SK-N-SH treated with all-trans-retinoic acid at 6 μM for 48 hours (cell line): ENCODE measurements around the gene FARS2.

Experiments used
- ATAC-seq: fragments of 200-7000 bp; cut with Tn5 transposase; 3 replicates; pipeline ENCODE4 v1.9.1; 2020; ENCODE audit warnings: mild to moderate bottlenecking, moderate library complexity
- ARNTL ChIP-seq: fragments of 450-650 bp; formaldehyde crosslinking; IDR thresholded peaks from 2 replicates; pipeline ENCODE4 v1.5.0; 2020; ENCODE audit warnings: low read depth, mild to moderate bottlenecking, moderate library complexity, borderline replicate concordance
- BACH2 ChIP-seq: fragments of 250-450 bp; sonication (Bioruptor Pico); IDR thresholded peaks from 2 replicates; pipeline ENCODE4 v1.9.0; 2021; ENCODE audit warnings: mild to moderate bottlenecking, borderline replicate concordance
- CSDC2 ChIP-seq: fragments of 250-450 bp; sonication (Bioruptor Pico); IDR thresholded peaks from 2 replicates; pipeline ENCODE4 v1.5.0; 2020; ENCODE audit warnings: mild to moderate bottlenecking, moderate library complexity
- ESRRG ChIP-seq: fragments of 250-450 bp; sonication (Bioruptor Pico); IDR thresholded peaks from 2 replicates; pipeline ENCODE4 v1.6.1; 2021; ENCODE audit warnings: mild to moderate bottlenecking
- GLIS3 ChIP-seq: fragments of 250-450 bp; sonication (Bioruptor Pico); IDR thresholded peaks from 2 replicates; pipeline ENCODE4 v1.5.0; 2020; ENCODE audit warnings: mild to moderate bottlenecking, moderate library complexity
- ISL1 ChIP-seq: fragments of 250-450 bp; sonication (Bioruptor Pico); IDR thresholded peaks from 2 replicates; pipeline ENCODE4 v2.1.2; 2022; ENCODE audit warnings: mild to moderate bottlenecking, moderate library complexity
- OSR1 ChIP-seq: fragments of 250-450 bp; sonication (Bioruptor Pico); IDR thresholded peaks from 2 replicates; pipeline ENCODE4 v1.8.0; 2022; ENCODE audit warnings: moderate library complexity, mild to moderate bottlenecking, inconsistent platforms
- PPARA ChIP-seq: fragments of 250-450 bp; sonication (Bioruptor Pico); IDR thresholded peaks from 2 replicates; pipeline ENCODE4 v1.5.0; 2020; ENCODE audit warnings: mild to moderate bottlenecking, borderline replicate concordance
- RARB ChIP-seq: fragments of 250-450 bp; sonication (Bioruptor Pico); IDR thresholded peaks from 2 replicates; pipeline ENCODE4 v1.8.0; 2021; ENCODE audit warnings: mild to moderate bottlenecking, moderate library complexity
- SNAI2 ChIP-seq: fragments of 250-450 bp; sonication (Bioruptor Pico); IDR thresholded peaks from 2 replicates; pipeline ENCODE4 v1.5.0; 2020; ENCODE audit warnings: mild to moderate bottlenecking, moderate library complexity
- TCF4 ChIP-seq: fragments of 250-450 bp; sonication (Bioruptor Pico); IDR thresholded peaks from 2 replicates; pipeline ENCODE4 v1.8.0; 2021; ENCODE audit warnings: mild to moderate bottlenecking, moderate library complexity, borderline replicate concordance
- ZC3H10 ChIP-seq: fragments of 250-450 bp; sonication (Bioruptor Pico); IDR thresholded peaks from 2 replicates; pipeline ENCODE4 v1.5.1; 2021; ENCODE audit warnings: mild to moderate bottlenecking, moderate library complexity
- ZFP3 ChIP-seq: fragments of 250-450 bp; sonication (Bioruptor Pico); IDR thresholded peaks from 2 replicates; pipeline ENCODE4 v1.5.0; 2020; ENCODE audit warnings: mild to moderate bottlenecking, moderate library complexity
- ZFP30 ChIP-seq: fragments of 450-650 bp; formaldehyde crosslinking; IDR thresholded peaks from 2 replicates; pipeline ENCODE4 v1.5.0; 2022; ENCODE audit warnings: mild to moderate bottlenecking, moderate library complexity
- ZNF565 ChIP-seq: fragments of 450-650 bp; formaldehyde crosslinking; conservative IDR thresholded peaks from 2 replicates; pipeline ENCODE4 v1.5.0; 2020; ENCODE audit warnings: low read depth, mild to moderate bottlenecking, moderate library complexity
- ZNF70 ChIP-seq: fragments of 450-650 bp; formaldehyde crosslinking; IDR thresholded peaks from 2 replicates; pipeline ENCODE4 v1.5.0; 2020; ENCODE audit warnings: mild to moderate bottlenecking, moderate library complexity
- ZNF8 ChIP-seq: fragments of 450-650 bp; formaldehyde crosslinking; IDR thresholded peaks from 2 replicates; pipeline ENCODE4 v1.5.0; 2020; ENCODE audit warnings: mild to moderate bottlenecking, moderate library complexity
- TF ChIP-seq, protein P1 (sequence below): fragments of 250-450 bp; sonication (Bioruptor Pico); IDR thresholded peaks from 2 replicates; pipeline ENCODE4 v1.5.1; 2020; ENCODE audit warnings: low read depth, mild to moderate bottlenecking, moderate library complexity
- TF ChIP-seq, protein P2 (sequence below): fragments of 250-450 bp; sonication (Bioruptor Pico); IDR thresholded peaks from 2 replicates; pipeline ENCODE4 v1.8.0; 2021; ENCODE audit warnings: low read depth, mild to moderate bottlenecking, moderate library complexity, borderline replicate concordance
- TF ChIP-seq, protein P3 (sequence below): fragments of 250-450 bp; sonication (Bioruptor Pico); IDR thresholded peaks from 2 replicates; pipeline ENCODE4 v1.5.1; 2021; ENCODE audit warnings: mild to moderate bottlenecking, moderate library complexity
- TF ChIP-seq, protein P4 (sequence below): fragments of 250-450 bp; sonication (Bioruptor Pico); IDR thresholded peaks from 2 replicates; pipeline ENCODE4 v1.5.0; 2020; ENCODE audit warnings: mild to moderate bottlenecking, moderate library complexity
- TF ChIP-seq, protein P5 (sequence below): fragments of 250-450 bp; sonication (Bioruptor Pico); IDR thresholded peaks from 2 replicates; pipeline ENCODE4 v1.8.0; 2020; ENCODE audit warnings: mild to moderate bottlenecking, moderate library complexity, borderline replicate concordance

FARS2 gene

DNA sequence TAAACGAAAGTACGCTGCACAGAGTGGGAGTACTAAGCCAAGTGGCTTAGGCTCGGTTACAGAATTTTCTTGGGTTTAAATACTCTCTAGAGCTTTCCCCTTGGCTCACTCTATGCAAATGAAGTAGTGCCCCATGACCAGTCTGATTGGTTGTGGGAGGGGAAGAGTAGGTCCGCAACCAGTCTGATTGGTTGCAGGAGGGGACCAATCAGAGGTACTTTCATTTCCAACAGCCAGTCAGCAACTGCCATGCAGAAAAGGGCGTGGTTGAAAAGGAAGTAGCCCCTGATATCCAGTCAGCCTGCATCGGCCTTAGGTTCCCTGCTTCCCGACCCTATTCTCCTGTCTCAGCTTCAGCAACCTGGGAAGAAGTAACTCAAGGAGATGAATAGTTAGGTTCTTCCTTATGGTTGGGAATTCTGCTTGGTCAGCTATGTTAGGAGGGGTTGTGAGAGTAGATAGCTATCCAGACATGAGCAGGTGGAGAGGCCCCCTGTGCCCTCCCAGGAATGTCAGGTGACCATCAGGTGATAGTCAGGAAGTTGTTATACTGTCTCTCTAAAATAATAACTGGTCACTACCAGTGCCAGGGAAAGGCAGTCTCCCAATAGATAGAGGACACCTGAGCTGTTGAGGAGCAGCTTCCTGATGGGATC is 57.4 kb downstream of the FARS2 start:
- TF ChIP-seq ZNF565 (CRISPR knock-in tag), result no peak
- no peak for TF ChIP-seq ISL1 (CRISPR knock-in tag)
- no peak for TF ChIP-seq GLIS3 (CRISPR knock-in tag)
- no peak for TF ChIP-seq PPARA (CRISPR knock-in tag)
- TF ChIP-seq, protein P1, sequence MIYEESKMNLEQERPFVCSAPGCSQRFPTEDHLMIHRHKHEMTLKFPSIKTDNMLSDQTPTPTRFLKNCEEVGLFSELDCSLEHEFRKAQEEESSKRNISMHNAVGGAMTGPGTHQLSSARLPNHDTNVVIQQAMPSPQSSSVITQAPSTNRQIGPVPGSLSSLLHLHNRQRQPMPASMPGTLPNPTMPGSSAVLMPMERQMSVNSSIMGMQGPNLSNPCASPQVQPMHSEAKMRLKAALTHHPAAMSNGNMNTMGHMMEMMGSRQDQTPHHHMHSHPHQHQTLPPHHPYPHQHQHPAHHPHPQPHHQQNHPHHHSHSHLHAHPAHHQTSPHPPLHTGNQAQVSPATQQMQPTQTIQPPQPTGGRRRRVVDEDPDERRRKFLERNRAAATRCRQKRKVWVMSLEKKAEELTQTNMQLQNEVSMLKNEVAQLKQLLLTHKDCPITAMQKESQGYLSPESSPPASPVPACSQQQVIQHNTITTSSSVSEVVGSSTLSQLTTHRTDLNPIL (CRISPR knock-in tag), result no peak
- TF ChIP-seq RARB, result no peak
- TF ChIP-seq ZNF8 (CRISPR knock-in tag), result no peak
- no peak for TF ChIP-seq ZC3H10
- no peak for TF ChIP-seq ZFP30 (CRISPR knock-in tag)
- TF ChIP-seq ESRRG, result no peak
- TF ChIP-seq TCF4 (CRISPR knock-in tag), result no peak
- no peak for TF ChIP-seq CSDC2
- TF ChIP-seq, protein P2, sequence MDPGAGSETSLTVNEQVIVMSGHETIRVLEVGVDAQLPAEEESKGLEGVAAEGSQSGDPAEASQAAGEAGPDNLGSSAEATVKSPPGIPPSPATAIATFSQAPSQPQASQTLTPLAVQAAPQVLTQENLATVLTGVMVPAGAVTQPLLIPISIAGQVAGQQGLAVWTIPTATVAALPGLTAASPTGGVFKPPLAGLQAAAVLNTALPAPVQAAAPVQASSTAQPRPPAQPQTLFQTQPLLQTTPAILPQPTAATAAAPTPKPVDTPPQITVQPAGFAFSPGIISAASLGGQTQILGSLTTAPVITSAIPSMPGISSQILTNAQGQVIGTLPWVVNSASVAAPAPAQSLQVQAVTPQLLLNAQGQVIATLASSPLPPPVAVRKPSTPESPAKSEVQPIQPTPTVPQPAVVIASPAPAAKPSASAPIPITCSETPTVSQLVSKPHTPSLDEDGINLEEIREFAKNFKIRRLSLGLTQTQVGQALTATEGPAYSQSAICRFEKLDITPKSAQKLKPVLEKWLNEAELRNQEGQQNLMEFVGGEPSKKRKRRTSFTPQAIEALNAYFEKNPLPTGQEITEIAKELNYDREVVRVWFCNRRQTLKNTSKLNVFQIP, result no peak
- no peak for TF ChIP-seq BACH2
- TF ChIP-seq ZNF70 (CRISPR knock-in tag), result no peak
- TF ChIP-seq ARNTL (CRISPR knock-in tag), result no peak
- TF ChIP-seq OSR1 (CRISPR knock-in tag), result no peak
- TF ChIP-seq, protein P3, sequence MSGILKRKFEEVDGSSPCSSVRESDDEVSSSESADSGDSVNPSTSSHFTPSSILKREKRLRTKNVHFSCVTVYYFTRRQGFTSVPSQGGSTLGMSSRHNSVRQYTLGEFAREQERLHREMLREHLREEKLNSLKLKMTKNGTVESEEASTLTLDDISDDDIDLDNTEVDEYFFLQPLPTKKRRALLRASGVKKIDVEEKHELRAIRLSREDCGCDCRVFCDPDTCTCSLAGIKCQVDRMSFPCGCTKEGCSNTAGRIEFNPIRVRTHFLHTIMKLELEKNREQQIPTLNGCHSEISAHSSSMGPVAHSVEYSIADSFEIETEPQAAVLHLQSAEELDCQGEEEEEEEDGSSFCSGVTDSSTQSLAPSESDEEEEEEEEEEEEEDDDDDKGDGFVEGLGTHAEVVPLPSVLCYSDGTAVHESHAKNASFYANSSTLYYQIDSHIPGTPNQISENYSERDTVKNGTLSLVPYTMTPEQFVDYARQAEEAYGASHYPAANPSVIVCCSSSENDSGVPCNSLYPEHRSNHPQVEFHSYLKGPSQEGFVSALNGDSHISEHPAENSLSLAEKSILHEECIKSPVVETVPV (CRISPR knock-in tag), result no peak
- TF ChIP-seq, all 23 proteins: peak for 0
- ATAC-seq, result no peak

DNA sequence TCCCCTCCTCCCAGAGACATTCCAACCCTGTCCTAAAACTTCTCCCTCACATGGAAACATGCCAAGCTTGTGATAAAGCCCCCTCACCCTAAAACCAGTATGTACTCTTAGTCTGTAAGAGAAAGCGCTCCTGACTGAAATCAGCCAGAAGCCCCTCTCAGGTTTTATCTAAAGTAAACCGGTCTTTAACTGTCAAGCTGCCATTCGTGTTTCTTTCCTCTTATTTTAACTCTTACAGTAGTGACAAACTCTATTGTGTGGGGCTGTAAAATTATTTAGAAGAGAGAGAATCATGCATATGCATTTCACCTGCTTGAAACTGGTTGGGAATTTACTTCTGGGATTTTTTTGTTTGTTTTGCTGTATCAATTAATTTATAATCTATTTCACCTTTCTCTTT is 62.7 kb downstream of the FARS2 start:
- no peak for ATAC-seq
- TF ChIP-seq, protein P1 (CRISPR knock-in tag), result no peak
- TF ChIP-seq ZC3H10 (no peak), GLIS3 (CRISPR knock-in tag) (no peak), ZFP30 (CRISPR knock-in tag) (no peak), RARB (no peak), ISL1 (CRISPR knock-in tag) (no peak), BACH2 (no peak), ZNF70 (CRISPR knock-in tag) (no peak), ESRRG (no peak), ZFP3 (CRISPR knock-in tag) (no peak), SNAI2 (no peak), OSR1 (CRISPR knock-in tag) (no peak), ARNTL (CRISPR knock-in tag) (no peak)
- TF ChIP-seq, protein P4, sequence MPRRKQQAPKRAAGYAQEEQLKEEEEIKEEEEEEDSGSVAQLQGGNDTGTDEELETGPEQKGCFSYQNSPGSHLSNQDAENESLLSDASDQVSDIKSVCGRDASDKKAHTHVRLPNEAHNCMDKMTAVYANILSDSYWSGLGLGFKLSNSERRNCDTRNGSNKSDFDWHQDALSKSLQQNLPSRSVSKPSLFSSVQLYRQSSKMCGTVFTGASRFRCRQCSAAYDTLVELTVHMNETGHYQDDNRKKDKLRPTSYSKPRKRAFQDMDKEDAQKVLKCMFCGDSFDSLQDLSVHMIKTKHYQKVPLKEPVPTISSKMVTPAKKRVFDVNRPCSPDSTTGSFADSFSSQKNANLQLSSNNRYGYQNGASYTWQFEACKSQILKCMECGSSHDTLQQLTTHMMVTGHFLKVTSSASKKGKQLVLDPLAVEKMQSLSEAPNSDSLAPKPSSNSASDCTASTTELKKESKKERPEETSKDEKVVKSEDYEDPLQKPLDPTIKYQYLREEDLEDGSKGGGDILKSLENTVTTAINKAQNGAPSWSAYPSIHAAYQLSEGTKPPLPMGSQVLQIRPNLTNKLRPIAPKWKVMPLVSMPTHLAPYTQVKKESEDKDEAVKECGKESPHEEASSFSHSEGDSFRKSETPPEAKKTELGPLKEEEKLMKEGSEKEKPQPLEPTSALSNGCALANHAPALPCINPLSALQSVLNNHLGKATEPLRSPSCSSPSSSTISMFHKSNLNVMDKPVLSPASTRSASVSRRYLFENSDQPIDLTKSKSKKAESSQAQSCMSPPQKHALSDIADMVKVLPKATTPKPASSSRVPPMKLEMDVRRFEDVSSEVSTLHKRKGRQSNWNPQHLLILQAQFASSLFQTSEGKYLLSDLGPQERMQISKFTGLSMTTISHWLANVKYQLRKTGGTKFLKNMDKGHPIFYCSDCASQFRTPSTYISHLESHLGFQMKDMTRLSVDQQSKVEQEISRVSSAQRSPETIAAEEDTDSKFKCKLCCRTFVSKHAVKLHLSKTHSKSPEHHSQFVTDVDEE (CRISPR knock-in tag), result no peak
- TF ChIP-seq, protein P5, sequence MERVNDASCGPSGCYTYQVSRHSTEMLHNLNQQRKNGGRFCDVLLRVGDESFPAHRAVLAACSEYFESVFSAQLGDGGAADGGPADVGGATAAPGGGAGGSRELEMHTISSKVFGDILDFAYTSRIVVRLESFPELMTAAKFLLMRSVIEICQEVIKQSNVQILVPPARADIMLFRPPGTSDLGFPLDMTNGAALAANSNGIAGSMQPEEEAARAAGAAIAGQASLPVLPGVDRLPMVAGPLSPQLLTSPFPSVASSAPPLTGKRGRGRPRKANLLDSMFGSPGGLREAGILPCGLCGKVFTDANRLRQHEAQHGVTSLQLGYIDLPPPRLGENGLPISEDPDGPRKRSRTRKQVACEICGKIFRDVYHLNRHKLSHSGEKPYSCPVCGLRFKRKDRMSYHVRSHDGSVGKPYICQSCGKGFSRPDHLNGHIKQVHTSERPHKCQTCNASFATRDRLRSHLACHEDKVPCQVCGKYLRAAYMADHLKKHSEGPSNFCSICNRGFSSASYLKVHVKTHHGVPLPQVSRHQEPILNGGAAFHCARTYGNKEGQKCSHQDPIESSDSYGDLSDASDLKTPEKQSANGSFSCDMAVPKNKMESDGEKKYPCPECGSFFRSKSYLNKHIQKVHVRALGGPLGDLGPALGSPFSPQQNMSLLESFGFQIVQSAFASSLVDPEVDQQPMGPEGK (CRISPR knock-in tag), result no peak
- TF ChIP-seq, protein P2, result no peak
- TF ChIP-seq, protein P3 (CRISPR knock-in tag), result no peak
- TF ChIP-seq, all 23 proteins: peak for 0
